IMR-90 (cell line): ENCODE data around the gene PCBP3.

ENCODE experiments used
- CEBPB ChIP-seq: IDR thresholded peaks from 2 replicates; pipeline ENCODE4 v1.6.1; 2012; ENCODE audit warnings: low read depth, low read length, improper control_type of control experiment
- MAFK ChIP-seq: IDR thresholded peaks from 2 replicates; pipeline ENCODE4 v1.6.1; 2012; ENCODE audit warnings: low read depth, low read length, improper control_type of control experiment
- MAZ ChIP-seq: IDR thresholded peaks from 2 replicates; pipeline ENCODE4 v1.6.1; 2012; ENCODE audit warnings: low read depth, mild to moderate bottlenecking, low read length, improper control_type of control experiment, moderate library complexity, borderline replicate concordance
- NFE2L2 ChIP-seq: fragments of 150-350 bp; IDR thresholded peaks from 2 replicates; pipeline ENCODE4 v1.6.1; 2016; ENCODE audit warnings: low read depth, mild to moderate bottlenecking, low read length
- POLR2A ChIP-seq: IDR thresholded peaks from 2 replicates; pipeline ENCODE4 v1.6.1; 2012; ENCODE audit warnings: mild to moderate bottlenecking, low read depth, low read length
- RFX5 ChIP-seq: IDR thresholded peaks from 2 replicates; pipeline ENCODE4 v1.8.0; 2012; ENCODE audit warnings: low read depth, mild to moderate bottlenecking, low read length, moderate library complexity
- SMC3 ChIP-seq: fragments of 150-350 bp; IDR thresholded peaks from 2 replicates; pipeline ENCODE4 v1.6.1; 2016; ENCODE audit warnings: low read depth, mild to moderate bottlenecking, antibody characterized with exemption, low read length, moderate library complexity
- TF ChIP-seq, protein P1 (sequence below): conservative IDR thresholded peaks from 2 replicates; pipeline ENCODE4 v1.5.1; 2012; ENCODE audit warnings: mild to moderate bottlenecking, low read depth, low read length, improper control_type of control experiment
- TF ChIP-seq, protein P2 (sequence below): fragments of 150-350 bp; IDR thresholded peaks from 2 replicates; pipeline ENCODE4 v1.6.1; 2016; ENCODE audit warnings: low read depth, mild to moderate bottlenecking, low read length, moderate library complexity, borderline replicate concordance
- TF ChIP-seq, protein P3 (sequence below): fragments of 150-350 bp; IDR thresholded peaks from 2 replicates; pipeline ENCODE4 v1.6.1; 2017; ENCODE audit warnings: mild to moderate bottlenecking, antibody characterized with exemption, low read length, low read depth

DNA sequence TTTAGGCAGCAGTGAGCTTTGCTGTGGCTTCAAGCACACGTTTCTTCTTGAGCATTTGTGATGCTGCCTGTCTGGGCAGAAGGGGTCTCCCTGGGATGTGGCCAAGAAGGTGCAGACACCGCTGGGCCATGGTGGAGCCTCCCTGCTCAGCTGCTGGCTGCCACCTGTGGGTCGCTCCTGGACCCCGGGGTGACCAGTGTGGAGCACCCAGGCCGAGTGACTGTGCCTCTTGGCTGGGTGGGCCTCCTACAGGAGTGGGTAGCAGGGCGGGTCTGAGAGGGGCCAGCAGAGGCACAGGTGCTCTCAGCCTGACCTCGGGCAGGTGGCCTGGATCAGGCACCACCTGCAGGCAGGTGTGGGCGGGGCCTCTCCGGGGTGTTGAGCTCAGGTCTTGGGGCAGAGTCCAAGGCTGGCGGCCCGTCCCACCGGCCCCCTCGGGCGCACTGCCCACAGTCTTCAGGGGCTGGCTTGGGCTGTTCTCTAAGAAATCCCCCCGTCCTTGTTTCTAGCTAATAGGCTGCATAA lies 296.1 kb downstream of the PCBP3 start:
- TF ChIP-seq, protein P1, sequence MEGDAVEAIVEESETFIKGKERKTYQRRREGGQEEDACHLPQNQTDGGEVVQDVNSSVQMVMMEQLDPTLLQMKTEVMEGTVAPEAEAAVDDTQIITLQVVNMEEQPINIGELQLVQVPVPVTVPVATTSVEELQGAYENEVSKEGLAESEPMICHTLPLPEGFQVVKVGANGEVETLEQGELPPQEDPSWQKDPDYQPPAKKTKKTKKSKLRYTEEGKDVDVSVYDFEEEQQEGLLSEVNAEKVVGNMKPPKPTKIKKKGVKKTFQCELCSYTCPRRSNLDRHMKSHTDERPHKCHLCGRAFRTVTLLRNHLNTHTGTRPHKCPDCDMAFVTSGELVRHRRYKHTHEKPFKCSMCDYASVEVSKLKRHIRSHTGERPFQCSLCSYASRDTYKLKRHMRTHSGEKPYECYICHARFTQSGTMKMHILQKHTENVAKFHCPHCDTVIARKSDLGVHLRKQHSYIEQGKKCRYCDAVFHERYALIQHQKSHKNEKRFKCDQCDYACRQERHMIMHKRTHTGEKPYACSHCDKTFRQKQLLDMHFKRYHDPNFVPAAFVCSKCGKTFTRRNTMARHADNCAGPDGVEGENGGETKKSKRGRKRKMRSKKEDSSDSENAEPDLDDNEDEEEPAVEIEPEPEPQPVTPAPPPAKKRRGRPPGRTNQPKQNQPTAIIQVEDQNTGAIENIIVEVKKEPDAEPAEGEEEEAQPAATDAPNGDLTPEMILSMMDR = no peak
- TF ChIP-seq NFE2L2 (no peak), CEBPB (no peak), POLR2A (no peak), MAFK (no peak), MAZ (no peak), SMC3 (no peak), RFX5 (no peak)
- TF ChIP-seq, protein P2, sequence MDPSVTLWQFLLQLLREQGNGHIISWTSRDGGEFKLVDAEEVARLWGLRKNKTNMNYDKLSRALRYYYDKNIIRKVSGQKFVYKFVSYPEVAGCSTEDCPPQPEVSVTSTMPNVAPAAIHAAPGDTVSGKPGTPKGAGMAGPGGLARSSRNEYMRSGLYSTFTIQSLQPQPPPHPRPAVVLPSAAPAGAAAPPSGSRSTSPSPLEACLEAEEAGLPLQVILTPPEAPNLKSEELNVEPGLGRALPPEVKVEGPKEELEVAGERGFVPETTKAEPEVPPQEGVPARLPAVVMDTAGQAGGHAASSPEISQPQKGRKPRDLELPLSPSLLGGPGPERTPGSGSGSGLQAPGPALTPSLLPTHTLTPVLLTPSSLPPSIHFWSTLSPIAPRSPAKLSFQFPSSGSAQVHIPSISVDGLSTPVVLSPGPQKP = no peak
- TF ChIP-seq, protein P3, sequence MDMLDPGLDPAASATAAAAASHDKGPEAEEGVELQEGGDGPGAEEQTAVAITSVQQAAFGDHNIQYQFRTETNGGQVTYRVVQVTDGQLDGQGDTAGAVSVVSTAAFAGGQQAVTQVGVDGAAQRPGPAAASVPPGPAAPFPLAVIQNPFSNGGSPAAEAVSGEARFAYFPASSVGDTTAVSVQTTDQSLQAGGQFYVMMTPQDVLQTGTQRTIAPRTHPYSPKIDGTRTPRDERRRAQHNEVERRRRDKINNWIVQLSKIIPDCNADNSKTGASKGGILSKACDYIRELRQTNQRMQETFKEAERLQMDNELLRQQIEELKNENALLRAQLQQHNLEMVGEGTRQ = no peak
